Measurements from ENCODE around the gene LRRC28.

LRRC28 gene

GRCh38 chr15:99248000-99248715, 3.1 kb upstream of the LRRC28 start:
- TF ChIP-seq, protein P1, sequence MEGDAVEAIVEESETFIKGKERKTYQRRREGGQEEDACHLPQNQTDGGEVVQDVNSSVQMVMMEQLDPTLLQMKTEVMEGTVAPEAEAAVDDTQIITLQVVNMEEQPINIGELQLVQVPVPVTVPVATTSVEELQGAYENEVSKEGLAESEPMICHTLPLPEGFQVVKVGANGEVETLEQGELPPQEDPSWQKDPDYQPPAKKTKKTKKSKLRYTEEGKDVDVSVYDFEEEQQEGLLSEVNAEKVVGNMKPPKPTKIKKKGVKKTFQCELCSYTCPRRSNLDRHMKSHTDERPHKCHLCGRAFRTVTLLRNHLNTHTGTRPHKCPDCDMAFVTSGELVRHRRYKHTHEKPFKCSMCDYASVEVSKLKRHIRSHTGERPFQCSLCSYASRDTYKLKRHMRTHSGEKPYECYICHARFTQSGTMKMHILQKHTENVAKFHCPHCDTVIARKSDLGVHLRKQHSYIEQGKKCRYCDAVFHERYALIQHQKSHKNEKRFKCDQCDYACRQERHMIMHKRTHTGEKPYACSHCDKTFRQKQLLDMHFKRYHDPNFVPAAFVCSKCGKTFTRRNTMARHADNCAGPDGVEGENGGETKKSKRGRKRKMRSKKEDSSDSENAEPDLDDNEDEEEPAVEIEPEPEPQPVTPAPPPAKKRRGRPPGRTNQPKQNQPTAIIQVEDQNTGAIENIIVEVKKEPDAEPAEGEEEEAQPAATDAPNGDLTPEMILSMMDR (IDR thresholded peaks at IDR 0.05; ENCODE audit: low read depth, low read length, missing control alignments) = no peak
- DNase-seq (ENCODE audit: extremely low read depth, low read depth) = no peak
- peak overlapping the region; percentile 89 for H3K4me3 ChIP-seq (replicated peaks; ENCODE audit: low read depth, low read length)

- TF ChIP-seq, protein P1 (IDR thresholded peaks at IDR 0.05; ENCODE audit: low read depth, low read length, missing control alignments) = no peak
- peak; percentile 90 for DNase-seq (ENCODE audit: extremely low read depth, low read depth)
- H3K4me3 ChIP-seq (replicated peaks; ENCODE audit: low read depth, low read length) = peak within 1 kb of the TSS; percentile 89
These were observed 1.9 kb upstream of the LRRC28 start, which contains the start of gene TTC23 for GRCh38 chr15:99249270-99249841. TTC23 (minus strand) TSS chr15:99249581; CDS start chr15:99228712, 20,869 bp downstream.

- H3K4me3 ChIP-seq (replicated peaks; ENCODE audit: low read depth, low read length) = peak overlapping the region; percentile 89
- DNase-seq (ENCODE audit: extremely low read depth, low read depth) = no peak
- TF ChIP-seq, protein P1 (IDR thresholded peaks at IDR 0.05; ENCODE audit: low read depth, low read length, missing control alignments) = no peak
These were observed 1.3 kb upstream of the LRRC28 start for GRCh38 chr15:99250001-99250400.

GRCh38 chr15:99250494-99250856, 806 bp upstream of the LRRC28 start:
- no peak for DNase-seq (ENCODE audit: extremely low read depth, low read depth)
- peak overlapping the region; percentile 89 for H3K4me3 ChIP-seq (replicated peaks; ENCODE audit: low read depth, low read length)
- TF ChIP-seq, protein P1 (IDR thresholded peaks at IDR 0.05; ENCODE audit: low read depth, low read length, missing control alignments) = no peak

GRCh38 chr15:99252326-99252725, 1.0 kb downstream of the LRRC28 start:
- no peak for DNase-seq (ENCODE audit: extremely low read depth, low read depth)
- H3K4me3 ChIP-seq (replicated peaks; ENCODE audit: low read depth, low read length) = peak overlapping the region; percentile 70
- TF ChIP-seq, protein P1 (IDR thresholded peaks at IDR 0.05; ENCODE audit: low read depth, low read length, missing control alignments) = no peak

DNA sequence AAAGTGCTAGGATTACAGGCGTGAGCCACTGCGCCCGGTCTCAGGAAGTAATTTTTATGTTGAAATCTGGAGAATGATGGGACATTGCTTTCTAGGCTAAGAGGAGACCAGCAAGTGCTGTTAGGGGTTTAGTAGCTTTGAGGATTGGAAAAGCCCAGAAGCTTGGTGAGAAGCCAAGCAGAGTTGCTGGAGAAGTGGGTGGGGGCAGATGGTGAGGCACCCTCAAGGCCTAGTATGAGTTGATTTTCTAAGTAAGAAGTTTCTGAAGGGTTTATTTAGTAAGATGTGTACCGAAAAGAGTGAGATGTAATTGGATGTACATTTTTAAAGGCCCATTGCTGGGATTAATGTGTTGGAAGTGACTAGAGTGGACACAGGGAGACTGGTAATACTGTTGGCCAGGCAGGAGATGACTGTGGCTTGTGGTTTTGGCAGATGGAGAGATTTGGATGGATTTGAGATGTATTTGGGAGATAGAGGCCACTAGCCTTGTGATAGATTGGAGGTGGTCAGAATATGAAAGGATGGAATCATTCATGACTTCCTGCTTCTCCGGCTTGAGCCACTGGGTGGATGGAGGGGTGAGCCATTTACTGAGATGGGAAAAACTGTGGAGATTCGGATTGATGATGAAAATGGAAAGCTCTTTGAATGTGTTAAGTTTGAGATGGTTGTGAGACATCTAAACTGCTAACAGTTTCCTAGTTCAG, 2.3 kb downstream of the LRRC28 start:
- DNase-seq (ENCODE audit: extremely low read depth, low read depth) = peak; percentile 19
- TF ChIP-seq, protein P1 (IDR thresholded peaks at IDR 0.05; ENCODE audit: low read depth, low read length, missing control alignments) = no peak
- H3K4me3 ChIP-seq (replicated peaks; ENCODE audit: low read depth, low read length) = no peak overlapping the region

Data from HFF-Myc (cell line).